Heart right ventricle (tissue), 16 donors: ENCODE results near the gene ZFP57. TPM values are rescaled to one million over a fixed set of nuclear protein-coding genes. Genes with fewer than 3 reads are reported as not detected.

Experiments used
- ATAC-seq, 8 donors: fragments of 200-7000 bp; cut with Tn5 transposase; one replicate each; pipeline ENCODE4 v1.9.1; 2020; ENCODE audit warnings: mild to moderate bottlenecking in 8 of 8, moderate library complexity in 8 of 8, moderate number of reproducible peaks in 1 of 8
- DNase-seq, 2 donors: peaks; one replicate each; pipeline ENCODE4 v3.0.0-alpha.2; 2020
- H3K27ac ChIP-seq, 10 donors: fragments of 200-600 bp; sonication (generic) in 2 of 10; one replicate each; pipeline versions ENCODE4 v1.5.0 to v1.8.0; 2020 to 2022; ENCODE audit warnings: mild to moderate bottlenecking in 3 of 10
- H3K27me3 ChIP-seq, 7 donors: fragments of 200-600 bp; one replicate each; pipeline ENCODE4 v1.8.0; 2021 to 2022; ENCODE audit warnings: mild to moderate bottlenecking in 2 of 7
- H3K36me3 ChIP-seq, 9 donors: fragments of 200-600 bp; sonication (generic) in 1 of 9; one replicate each; pipeline versions ENCODE4 v1.5.0 to v1.8.0; 2020 to 2022; ENCODE audit warnings: mild to moderate bottlenecking in 2 of 9
- H3K4me1 ChIP-seq, 9 donors: fragments of 200-600 bp; sonication (generic) in 1 of 9; one replicate each; pipeline versions ENCODE4 v1.5.0 to v1.8.0; 2020 to 2022; ENCODE audit warnings: mild to moderate bottlenecking in 4 of 9
- H3K4me3 ChIP-seq, 10 donors: fragments of 200-600 bp; sonication (generic) in 2 of 10; one replicate each; pipeline versions ENCODE4 v1.5.0 to v1.8.0; 2020 to 2022; ENCODE audit warnings: mild to moderate bottlenecking in 7 of 10, moderate library complexity in 2 of 10
- H3K9me3 ChIP-seq, 11 donors: fragments of 200-600 bp in 10 of 11; sonication (generic) in 2 of 11; one replicate each; pipeline versions ENCODE4 v1.5.0 to v1.8.0; 2013 to 2022; ENCODE audit warnings: mild to moderate bottlenecking in 2 of 11, control low read depth in 1 of 11, moderate library complexity in 1 of 11
- WGBS, 2 donors: extraction: QIAGEN DNeasy Blood & Tissue Kit; methylation state at CpG; one replicate each; pipeline ENCODE4 v1.1.7; 2013; ENCODE audit warnings: inconsistent platforms in 1 of 2; 5-methylcytosine and 5-hydroxymethylcytosine counted together
- intact Hi-C, 10 donors: fragments of 100-400 bp; cut with DNase I; formaldehyde crosslinking; loops; one replicate each; pipeline versions ENCODE4 v1.11.1 to v1.14.2; 2022
- polyA plus RNA-seq, 2 donors: library from polyadenylated mRNA; stranded (reverse); fragments of 200-250 nt; gene quantifications; one replicate each; pipeline ENCODE4 v1.2.3, GENCODE V29; 2013
- total RNA-seq, 10 donors: library from RNA; stranded (reverse); fragmentation: NEBNext Ultra II Directional in 3 of 10; extraction: Animal tissue kit (Norgen Biotek cat#: 25700) in 3 of 10; gene quantifications; one replicate each; pipeline versions ENCODE4 v1.2.1 to v1.2.4, GENCODE V29; 2021 to 2023
- TF ChIP-seq, protein P1 (sequence below), 9 donors: fragments of 200-600 bp; sonication (generic) in 2 of 9; IDR thresholded peaks; one replicate each; pipeline versions ENCODE4 v1.5.0 to v1.8.0; 2021 to 2022; ENCODE audit warnings: antibody characterized with exemption in 9 of 9, mild to moderate bottlenecking in 5 of 9, moderate library complexity in 1 of 9
- donor health status: Arrhythmogenic right ventricular cardiomyopathy.
- donor health status: ischemic (EF 13 %, LVEDD 7.1; RV severe dilation, severe dysfunction).
- donor health status: healthy with polysubstance abuse.
- donor health status: DM: no; HTN: yes; CAD: no.
- donor health status: DM: no; HTN: no; CAD: no.
- donor health status: ischemic (EF 25% LVEDD 6.9; RV normal size, moderate dysfunction).
- donor health status: ischemic (EF 25% LVEDD 5.7; RV mildly dilated, moderate dysfunction).
- donor health status: healthy.
- donor health status: DM: yes; HTN: yes; CAD: no.
- donor health status: Ischemic cardiomyopathy.
- donor health status: ischemic (EF 35%, LVEDD 5.7; RV mildly dilated, moderate dysfunction).
- donor health status: nonischemic (EF 11% LVEDD 7.7; RV severe dilation, severe dysfunction).
- donor health status: DM: yes; HTN: yes; CAD: no.
- donor health status: PGD.
- donor health status: ischemic (EF 29% LVEDD 5.4; RV normal size, mild dysfunction).
- donor health status: nonischemic (EF 23%, LVEDD 6.1; RV moderate dilation, normal function).

ZFP57 gene
- total and polyA plus RNA-seq, 12 donors: 0.06 to 14.7 (median 2.5) TPM; not detected in 7

DNA sequence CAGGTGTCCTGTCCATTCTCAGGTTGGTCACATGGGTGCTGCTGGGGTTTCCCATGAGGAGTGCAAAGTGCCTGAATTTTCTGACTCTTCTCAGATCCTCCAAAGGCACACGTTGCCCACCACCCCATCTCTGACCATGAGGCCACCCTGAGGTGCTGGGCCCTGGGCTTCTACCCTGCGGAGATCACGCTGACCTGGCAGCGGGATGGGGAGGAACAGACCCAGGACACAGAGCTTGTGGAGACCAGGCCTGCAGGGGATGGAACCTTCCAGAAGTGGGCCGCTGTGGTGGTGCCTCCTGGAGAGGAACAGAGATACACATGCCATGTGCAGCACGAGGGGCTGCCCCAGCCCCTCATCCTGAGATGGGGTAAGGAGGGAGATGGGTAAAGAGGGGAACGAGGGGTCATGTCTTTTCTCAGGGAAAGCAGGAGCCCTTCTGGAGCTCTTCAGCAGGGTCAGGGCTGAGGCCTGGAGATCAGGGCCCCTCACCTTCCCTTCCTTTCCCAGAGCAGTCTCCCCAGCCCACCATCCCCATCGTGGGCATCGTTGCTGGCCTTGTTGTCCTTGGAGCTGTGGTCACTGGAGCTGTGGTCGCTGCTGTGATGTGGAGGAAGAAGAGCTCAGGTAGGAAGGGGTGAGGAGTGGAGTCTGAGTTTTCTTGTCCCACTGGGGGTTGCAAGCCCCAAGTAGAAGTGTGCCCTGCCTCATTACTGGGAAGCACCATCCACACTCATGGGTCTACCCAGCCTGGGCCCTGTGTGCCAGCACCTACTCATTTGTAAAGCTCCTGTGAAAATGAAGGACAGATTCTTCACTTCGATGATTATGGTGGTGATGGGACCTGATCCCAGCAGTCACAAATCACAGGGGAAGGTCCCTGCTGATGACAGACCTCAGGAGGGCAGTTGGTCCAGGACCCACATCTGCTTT lies 44.3 kb upstream of the ZFP57 start:
- TF ChIP-seq, protein P1, sequence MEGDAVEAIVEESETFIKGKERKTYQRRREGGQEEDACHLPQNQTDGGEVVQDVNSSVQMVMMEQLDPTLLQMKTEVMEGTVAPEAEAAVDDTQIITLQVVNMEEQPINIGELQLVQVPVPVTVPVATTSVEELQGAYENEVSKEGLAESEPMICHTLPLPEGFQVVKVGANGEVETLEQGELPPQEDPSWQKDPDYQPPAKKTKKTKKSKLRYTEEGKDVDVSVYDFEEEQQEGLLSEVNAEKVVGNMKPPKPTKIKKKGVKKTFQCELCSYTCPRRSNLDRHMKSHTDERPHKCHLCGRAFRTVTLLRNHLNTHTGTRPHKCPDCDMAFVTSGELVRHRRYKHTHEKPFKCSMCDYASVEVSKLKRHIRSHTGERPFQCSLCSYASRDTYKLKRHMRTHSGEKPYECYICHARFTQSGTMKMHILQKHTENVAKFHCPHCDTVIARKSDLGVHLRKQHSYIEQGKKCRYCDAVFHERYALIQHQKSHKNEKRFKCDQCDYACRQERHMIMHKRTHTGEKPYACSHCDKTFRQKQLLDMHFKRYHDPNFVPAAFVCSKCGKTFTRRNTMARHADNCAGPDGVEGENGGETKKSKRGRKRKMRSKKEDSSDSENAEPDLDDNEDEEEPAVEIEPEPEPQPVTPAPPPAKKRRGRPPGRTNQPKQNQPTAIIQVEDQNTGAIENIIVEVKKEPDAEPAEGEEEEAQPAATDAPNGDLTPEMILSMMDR (IDR thresholded peaks at IDR 0.05): no peak
- WGBS, 2 donors: 80 to 88% methylated on average over 11 of the region's 11 CpGs
- Histone ChIP-seq H3K9me3 (no peaks in the 10 kb centered on the region), H3K27ac (peak overlapping the region in 5 of 10 donors; percentile 2 to 99 (median 98)), H3K4me1 (peaks cover 0 to 37% (median 23%) of the 10 kb centered on the region in 9 donors), H3K36me3 (peaks cover 0 to 47% (median 12%) of the 10 kb centered on the region in 9 donors), H3K4me3 (peak overlapping the region in 9 of 10 donors; percentile 87 to 99 (median 94)), H3K27me3 (no peaks in the 10 kb centered on the region)
- no peak for DNase-seq
- ATAC-seq: no peak
- intact Hi-C loops: no loop called here

- ATAC-seq (peak; percentile 59 to 85 (median 77)), DNase-seq (peak; percentile 55 to 60)
- Histone ChIP-seq H3K9me3 (no peaks in the 10 kb centered on the region), H3K36me3 (peaks cover 0 to 47% (median 12%) of the 10 kb centered on the region in 9 donors), H3K4me1 (peaks cover 0 to 37% (median 23%) of the 10 kb centered on the region in 9 donors), H3K27me3 (no peaks in the 10 kb centered on the region), H3K4me3 (peak overlapping the region; percentile 87 to 99 (median 94)), H3K27ac (peak overlapping the region; percentile 76 to 99 (median 97))
- WGBS, 2 donors: 4 to 6% methylated on average over 75 to 76 of the region's 76 CpGs
- intact Hi-C loops: loop anchor here in 2 of 10 donors (1.0 to 2.0 kb wide), 2 partner anchors 28 to 29 kb away; no protein-coding TSS in a partner anchor
- TF ChIP-seq, protein P1 (IDR thresholded peaks at IDR 0.05): no peak
Measured at GRCh38 chr6:29723666-29724588, 43.0 kb upstream of the ZFP57 start.

DNA sequence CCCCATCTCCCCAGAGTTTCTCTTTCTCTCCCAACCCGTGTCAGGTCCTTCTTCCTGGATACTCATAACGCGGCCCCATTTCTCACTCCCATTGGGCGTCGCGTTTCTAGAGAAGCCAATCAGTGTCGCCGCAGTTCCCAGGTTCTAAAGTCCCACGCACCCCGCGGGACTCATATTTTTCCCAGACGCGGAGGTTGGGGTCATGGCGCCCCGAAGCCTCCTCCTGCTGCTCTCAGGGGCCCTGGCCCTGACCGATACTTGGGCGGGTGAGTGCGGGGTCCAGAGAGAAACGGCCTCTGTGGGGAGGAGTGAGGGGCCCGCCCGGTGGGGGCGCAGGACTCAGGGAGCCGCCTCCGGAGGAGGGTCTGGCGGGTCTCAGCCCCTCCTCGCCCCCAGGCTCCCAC lies 42.3 kb upstream of the ZFP57 start, which contains the start of gene HLA-F:
Gene HLA-F, plus strand, starts transcription at position 173 of the 404 bp plus-strand sequence. Its CDS starts 30 bp downstream, at position 203.
- TF ChIP-seq, protein P1 (IDR thresholded peaks at IDR 0.05): peak in 2 of 9 donors; percentile 8 to 10
- ATAC-seq (peak; percentile 96 to 99 (median 98)), DNase-seq (peak; percentile 79 to 92)
- H3K9me3 ChIP-seq: no peaks in the 10 kb centered on the region
- WGBS, 2 donors: 0% methylated on average over 26 of the region's 26 CpGs
- peak within 1 kb of the TSS; percentile 87 to 99 (median 94) for H3K4me3 ChIP-seq
- H3K36me3 ChIP-seq: peaks cover 0 to 43% (median 12%) of the 10 kb centered on the region in 9 donors
- peak within 1 kb of the TSS; percentile 76 to 99 (median 97) for H3K27ac ChIP-seq
- peaks cover 0 to 37% (median 23%) of the 10 kb centered on the region in 9 donors for H3K4me1 ChIP-seq
- intact Hi-C loops: loop anchor here in 2 of 10 donors (1.0 to 2.0 kb wide), 2 partner anchors 29 to 30 kb away; no protein-coding TSS in a partner anchor
- no peaks in the 10 kb centered on the region for H3K27me3 ChIP-seq
